PC-9 (cell line): ENCODE measurements around the gene GMDS. TPM values are rescaled to one million over a fixed set of nuclear protein-coding genes. Genes with fewer than 3 reads are reported as not detected.

ENCODE experiments used
- BruUV-seq: library from RNA; stranded (reverse); fragments of 400-500 nt; replicated peaks from 2 replicates; lab custom pipeline; 2021; lab: Mats Ljungman, UMichigan
- CTCF ChIA-PET: fragments of 300-600 bp; sonication (Branson Sonifier 250); formaldehyde crosslinking; loops from one replicate; lab custom pipeline; 2022; ENCODE audit warnings: antibody characterized with exemption; lab: Charles Lee
- POLR2A ChIA-PET: fragments of 300-600 bp; sonication (Branson Sonifier 250); formaldehyde crosslinking; loops from one replicate; lab custom pipeline; 2022; ENCODE audit warnings: antibody characterized with exemption; ENCODE audit not compliant: unreplicated experiment; lab: Charles Lee
- DNase-seq, 2 experiments: peaks; one replicate each; pipeline versions ENCODE4 v3.0.0 to v3.0.0-alpha.2; 2015 to 2022; ENCODE audit warnings: mixed read lengths in 1 of 2
- H2AFZ ChIP-seq: fragments of 200-600 bp; sonication (generic); 2 replicates; pipeline ENCODE4 v1.8.1; 2017; ENCODE audit warnings: antibody characterized with exemption
- H3F3A ChIP-seq: fragments of 200-600 bp; sonication (generic); 2 replicates; pipeline ENCODE4 v1.8.1; 2017; ENCODE audit warnings: antibody characterized with exemption, mild to moderate bottlenecking, low read depth; ENCODE audit not compliant: insufficient read depth
- H3K27ac ChIP-seq: fragments of 200-600 bp; sonication (generic); 2 replicates; pipeline ENCODE4 v1.6.1; 2016; ENCODE audit warnings: mixed run types
- H3K27me3 ChIP-seq: fragments of 200-600 bp; sonication (generic); 2 replicates; pipeline ENCODE4 v1.6.1; 2016; ENCODE audit warnings: low read depth, mixed run types; ENCODE audit not compliant: insufficient read depth
- H3K36me3 ChIP-seq: fragments of 200-600 bp; sonication (generic); 2 replicates; pipeline ENCODE4 v1.6.1; 2016; ENCODE audit warnings: low read depth, mixed run types
- H3K4me1 ChIP-seq: fragments of 200-600 bp; sonication (generic); replicated peaks from 2 replicates; pipeline ENCODE4 v1.6.1; 2016; ENCODE audit warnings: mixed run types; ENCODE audit not compliant: insufficient read depth
- H3K4me2 ChIP-seq: fragments of 200-600 bp; sonication (generic); 2 replicates; pipeline ENCODE4 v1.6.1; 2017; ENCODE audit warnings: mixed run types
- H3K4me3 ChIP-seq: fragments of 200-600 bp; sonication (generic); 2 replicates; pipeline ENCODE4 v1.6.1; 2016; ENCODE audit warnings: mixed run types
- H3K79me2 ChIP-seq: fragments of 200-600 bp; sonication (generic); 2 replicates; pipeline ENCODE4 v1.6.1; 2017; ENCODE audit warnings: low read depth, mixed run types
- H3K9me2 ChIP-seq: fragments of 200-600 bp; sonication (generic); 2 replicates; pipeline ENCODE4 v1.8.1; 2017; ENCODE audit warnings: mild to moderate bottlenecking; ENCODE audit not compliant: insufficient read depth
- H3K9me3 ChIP-seq: fragments of 200-600 bp; sonication (generic); 2 replicates; pipeline ENCODE4 v1.8.1; 2016; ENCODE audit warnings: low read depth; ENCODE audit not compliant: insufficient read depth
- H4K20me1 ChIP-seq: fragments of 200-600 bp; sonication (generic); 2 replicates; pipeline ENCODE4 v1.8.1; 2017; ENCODE audit not compliant: insufficient read depth
- EZH2 ChIP-seq: fragments of 200-600 bp; sonication (generic); IDR thresholded peaks from 2 replicates; pipeline ENCODE4 v1.8.0; 2017; ENCODE audit warnings: antibody characterized with exemption, low read depth
- intact Hi-C: fragments of 100-400 bp; cut with micrococcal nuclease; formaldehyde crosslinking; loops from one replicate; pipeline ENCODE4 v1.10.0; 2022; ENCODE audit not compliant: unreplicated experiment
- total RNA-seq: library from RNA; stranded (reverse); gene quantifications from 2 replicates; pipeline ENCODE4 v1.2.3, GENCODE V29; 2021
- TF ChIP-seq, protein P1 (sequence below): fragments of 200-600 bp; sonication (generic); conservative IDR thresholded peaks from 2 replicates; pipeline ENCODE4 v1.6.1; 2017; ENCODE audit warnings: mixed run types, antibody characterized with exemption, mild to moderate bottlenecking, moderate library complexity

GMDS gene
- total RNA-seq, 1 experiment from 2014 or later = 30.1 TPM

DNA sequence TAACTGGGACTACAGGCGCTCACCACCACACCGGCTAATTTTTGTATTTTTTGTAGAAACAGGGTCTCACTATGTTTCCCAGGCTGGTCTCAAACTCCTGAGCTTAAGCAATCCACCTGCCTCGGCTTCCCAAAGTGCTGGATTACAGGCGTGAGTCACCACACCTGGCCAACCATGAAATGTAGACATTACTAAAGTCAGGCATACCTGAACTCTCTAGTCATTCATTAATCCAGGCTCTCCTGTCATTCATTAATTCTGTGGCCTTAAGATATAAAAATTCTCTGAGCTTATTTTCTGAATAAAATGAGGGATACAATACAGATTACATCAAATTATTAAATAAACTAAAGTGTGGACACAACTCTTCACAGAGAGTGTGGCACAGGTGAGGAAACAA lies 159.7 kb downstream of the GMDS start:
- Histone ChIP-seq H3K27me3 (no peaks in the 10 kb centered on the region), H3K9me3 (no peaks in the 10 kb centered on the region), H3K9me2 (no peaks in the 10 kb centered on the region), H3K27ac (no peak overlapping the region), H3K4me3 (no peak overlapping the region), H3K4me1 (no peaks in the 10 kb centered on the region), H4K20me1 (no peaks in the 10 kb centered on the region), H3K79me2 (no peaks in the 10 kb centered on the region), H3K36me3 (no peaks in the 10 kb centered on the region), H3K4me2 (no peak overlapping the region), H2AFZ (no peak overlapping the region), H3F3A (no peaks in the 10 kb centered on the region)
- no TSS peak for BruUV-seq
- ChIA-PET POLR2A (no interaction called here), CTCF (no interaction called here)
- DNase-seq = no peak
- intact Hi-C loops = no loop called here
- TF ChIP-seq EZH2 = no peak
- TF ChIP-seq, protein P1, sequence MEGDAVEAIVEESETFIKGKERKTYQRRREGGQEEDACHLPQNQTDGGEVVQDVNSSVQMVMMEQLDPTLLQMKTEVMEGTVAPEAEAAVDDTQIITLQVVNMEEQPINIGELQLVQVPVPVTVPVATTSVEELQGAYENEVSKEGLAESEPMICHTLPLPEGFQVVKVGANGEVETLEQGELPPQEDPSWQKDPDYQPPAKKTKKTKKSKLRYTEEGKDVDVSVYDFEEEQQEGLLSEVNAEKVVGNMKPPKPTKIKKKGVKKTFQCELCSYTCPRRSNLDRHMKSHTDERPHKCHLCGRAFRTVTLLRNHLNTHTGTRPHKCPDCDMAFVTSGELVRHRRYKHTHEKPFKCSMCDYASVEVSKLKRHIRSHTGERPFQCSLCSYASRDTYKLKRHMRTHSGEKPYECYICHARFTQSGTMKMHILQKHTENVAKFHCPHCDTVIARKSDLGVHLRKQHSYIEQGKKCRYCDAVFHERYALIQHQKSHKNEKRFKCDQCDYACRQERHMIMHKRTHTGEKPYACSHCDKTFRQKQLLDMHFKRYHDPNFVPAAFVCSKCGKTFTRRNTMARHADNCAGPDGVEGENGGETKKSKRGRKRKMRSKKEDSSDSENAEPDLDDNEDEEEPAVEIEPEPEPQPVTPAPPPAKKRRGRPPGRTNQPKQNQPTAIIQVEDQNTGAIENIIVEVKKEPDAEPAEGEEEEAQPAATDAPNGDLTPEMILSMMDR = no peak

- Histone ChIP-seq H3K9me2 (no peaks in the 10 kb centered on the region), H4K20me1 (no peaks in the 10 kb centered on the region), H3K4me3 (no peak overlapping the region), H3K4me2 (no peak overlapping the region), H3K27me3 (no peaks in the 10 kb centered on the region), H3F3A (no peaks in the 10 kb centered on the region), H2AFZ (no peak overlapping the region), H3K27ac (no peak overlapping the region), H3K9me3 (no peaks in the 10 kb centered on the region), H3K79me2 (no peaks in the 10 kb centered on the region), H3K4me1 (no peaks in the 10 kb centered on the region), H3K36me3 (no peaks in the 10 kb centered on the region)
- CTCF ChIA-PET = no interaction called here
- no peak for DNase-seq
- no TSS peak for BruUV-seq
- POLR2A ChIA-PET = no interaction called here
- intact Hi-C loops = no loop called here
- TF ChIP-seq, protein P1 = no peak
- no peak for TF ChIP-seq EZH2
These were observed 164.0 kb downstream of the GMDS start for GRCh38 chr6:2081155-2082138.

- Histone ChIP-seq H2AFZ (no peak overlapping the region), H4K20me1 (no peaks in the 10 kb centered on the region), H3K4me2 (no peak overlapping the region), H3K9me3 (no peaks in the 10 kb centered on the region), H3F3A (no peaks in the 10 kb centered on the region), H3K27me3 (no peaks in the 10 kb centered on the region), H3K79me2 (no peaks in the 10 kb centered on the region), H3K27ac (no peak overlapping the region), H3K4me1 (no peaks in the 10 kb centered on the region), H3K36me3 (no peaks in the 10 kb centered on the region), H3K9me2 (no peaks in the 10 kb centered on the region), H3K4me3 (no peak overlapping the region)
- intact Hi-C loops = no loop called here
- no peak for TF ChIP-seq EZH2
- TF ChIP-seq, protein P1 = no peak
- DNase-seq = no peak
- BruUV-seq = no TSS peak
- CTCF ChIA-PET = no interaction called here
- POLR2A ChIA-PET = no interaction called here
These were observed 166.5 kb downstream of the GMDS start for GRCh38 chr6:2078888-2079287.
